Measurements from ENCODE around the gene SLC25A15.

The SLC25A15 gene

DNA sequence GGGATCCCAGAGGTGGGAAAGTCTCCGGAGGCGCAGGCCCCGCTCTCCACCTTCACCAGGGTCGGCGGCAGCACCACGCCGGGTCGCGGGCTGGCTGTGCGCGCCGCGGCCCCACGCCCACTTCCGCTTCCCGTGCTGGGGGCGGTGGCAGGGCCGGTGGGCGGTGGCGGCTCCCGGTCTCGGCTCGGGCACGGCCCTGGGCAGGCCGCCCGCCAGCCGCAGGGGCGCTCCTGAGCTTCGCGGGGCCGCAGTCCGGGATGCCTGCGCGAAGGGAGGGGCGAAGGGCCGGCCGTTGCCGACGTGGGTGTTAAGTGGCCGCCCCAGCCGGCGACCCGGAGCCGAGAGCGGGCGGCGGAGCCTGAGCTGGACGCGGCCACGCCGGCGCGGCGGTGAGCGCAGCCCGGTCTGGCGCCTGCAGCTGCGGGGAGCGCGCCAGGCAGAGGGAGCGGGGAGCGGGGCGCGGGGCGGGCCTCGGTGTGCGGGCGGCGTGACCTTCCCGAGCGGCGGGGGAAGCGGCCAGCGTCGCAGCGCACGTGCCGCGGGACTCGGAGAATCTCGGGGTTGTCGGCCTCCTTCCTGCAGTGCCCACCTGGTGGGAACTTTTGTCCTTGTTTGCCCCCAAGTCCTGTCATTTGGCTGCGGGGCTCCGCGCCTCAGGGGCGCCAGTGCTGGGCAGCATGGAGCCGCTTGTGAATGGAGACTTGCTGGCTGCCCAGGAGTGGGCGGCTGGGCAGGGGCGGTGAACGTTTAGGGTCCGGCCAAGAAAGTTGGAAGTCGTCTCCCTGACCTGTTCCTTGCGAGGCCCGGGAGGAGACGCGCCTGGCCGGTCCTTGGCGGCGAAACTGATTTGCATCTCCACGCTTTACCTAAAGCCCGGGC lies at the start of gene SLC25A15:
Gene SLC25A15 (plus strand): TSS at position 337 of the 879 bp plus-strand sequence. CDS start 3,616 bp downstream, outside the sequence.
- peak; percentile 64 for DNase-seq (ENCODE audit: low read depth)

DNA sequence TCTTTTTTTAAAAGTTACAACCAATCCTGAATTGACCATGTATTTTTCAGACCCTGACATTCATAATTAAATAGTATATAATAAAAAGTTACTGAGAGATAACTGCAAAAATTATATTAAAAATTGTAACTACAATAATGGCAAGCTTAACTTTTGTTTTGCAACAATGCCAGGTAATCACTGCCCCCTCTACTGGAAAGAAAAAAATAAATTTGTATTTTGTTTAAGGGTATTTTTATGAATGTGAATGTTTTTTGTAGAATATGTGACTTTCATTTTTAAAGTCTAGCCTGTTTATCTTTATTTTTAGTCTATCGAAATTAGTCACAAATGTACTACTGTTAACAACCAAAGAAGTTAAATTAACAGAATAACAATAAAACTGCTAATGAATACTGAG lies 40.1 kb upstream of the SLC25A15 start:
- no peak for DNase-seq (ENCODE audit: low read depth)

GRCh38 chr13:40755082-40755700 lies 34.2 kb upstream of the SLC25A15 start:
- DNase-seq (ENCODE audit: low read depth) = no peak

DNA sequence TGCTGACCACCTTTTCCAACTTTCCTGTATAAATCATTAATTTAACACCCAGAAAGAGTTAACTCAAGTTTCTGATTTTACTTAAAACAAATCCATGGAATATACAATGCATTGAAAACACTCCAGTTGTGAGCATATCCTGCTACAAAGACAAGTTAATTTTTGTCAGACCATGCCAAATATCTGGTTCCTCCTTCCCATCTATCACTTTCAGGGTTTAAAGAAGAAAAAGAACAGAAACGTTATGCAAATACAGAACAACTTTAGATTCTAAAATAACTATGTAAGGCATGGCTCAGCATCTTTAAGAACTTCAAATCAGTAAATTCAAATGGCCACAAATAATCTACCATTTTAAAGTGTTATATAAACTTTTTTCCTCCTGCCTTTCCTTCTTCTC lies 33.4 kb upstream of the SLC25A15 start:
- DNase-seq (ENCODE audit: low read depth) = no peak

GRCh38 chr13:40758811-40759210 lies 30.6 kb upstream of the SLC25A15 start:
- no peak for DNase-seq (ENCODE audit: low read depth)

- no peak for DNase-seq (ENCODE audit: low read depth)
Observed at GRCh38 chr13:40762849-40763248, 26.6 kb upstream of the SLC25A15 start.

DNA sequence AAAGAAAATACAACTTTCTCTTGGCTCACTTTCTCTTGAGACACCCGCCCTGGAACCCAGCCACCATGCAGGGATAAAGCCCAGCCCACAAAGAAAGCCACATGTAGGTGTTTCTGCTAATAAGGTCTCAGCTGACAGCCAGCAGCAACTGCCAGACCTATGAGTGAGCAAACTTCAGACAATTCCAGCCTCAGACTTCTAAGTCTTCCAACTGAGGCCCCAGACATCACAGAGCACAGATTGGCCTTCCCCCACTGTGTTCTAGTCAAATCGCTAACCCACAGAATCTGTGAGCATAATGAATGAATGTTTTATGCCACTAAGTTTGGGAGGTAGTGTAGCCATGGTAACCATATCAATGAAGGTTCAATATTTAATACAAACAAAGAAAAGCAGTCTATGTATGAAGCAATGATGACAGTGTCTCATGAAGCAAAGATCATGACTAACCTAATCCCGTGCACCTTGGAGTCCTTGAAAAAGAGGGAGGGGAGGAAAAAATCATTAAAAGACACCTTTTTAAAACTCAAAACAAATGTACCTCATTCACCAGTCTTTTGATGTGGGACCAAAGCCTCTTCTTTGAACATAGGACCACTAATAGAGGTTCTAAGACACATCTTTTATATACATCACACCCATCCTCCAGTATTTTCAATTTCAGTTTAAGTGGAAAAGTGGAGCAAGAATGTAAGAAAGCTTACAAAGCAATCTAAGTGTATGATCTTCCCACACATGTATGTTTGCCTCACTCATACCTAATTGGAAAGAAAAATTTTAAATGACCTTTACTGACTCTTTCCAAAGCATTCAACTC lies 24.6 kb upstream of the SLC25A15 start:
- DNase-seq (ENCODE audit: low read depth) = no peak

DNA sequence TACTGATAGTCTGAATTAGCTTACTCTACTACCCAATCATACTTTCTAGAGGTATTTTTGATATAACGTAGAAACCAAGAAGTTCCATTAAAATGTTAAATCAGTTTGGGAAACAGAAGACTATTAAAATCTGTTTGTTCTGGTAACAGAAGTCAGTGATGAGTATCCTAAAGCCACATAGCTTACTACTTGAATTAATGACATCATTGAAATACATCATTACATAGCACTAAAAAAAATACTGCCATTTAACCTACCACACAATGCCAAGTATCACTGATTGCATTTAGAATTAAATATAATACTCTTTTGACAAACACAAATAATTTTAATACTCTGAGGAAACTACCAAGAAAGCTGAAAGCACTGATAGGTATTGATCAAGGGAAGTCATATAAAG lies 23.8 kb upstream of the SLC25A15 start:
- DNase-seq (ENCODE audit: low read depth) = no peak

GRCh38 chr13:40769970-40770369 lies 19.4 kb upstream of the SLC25A15 start:
- no peak for DNase-seq (ENCODE audit: low read depth)

DNA sequence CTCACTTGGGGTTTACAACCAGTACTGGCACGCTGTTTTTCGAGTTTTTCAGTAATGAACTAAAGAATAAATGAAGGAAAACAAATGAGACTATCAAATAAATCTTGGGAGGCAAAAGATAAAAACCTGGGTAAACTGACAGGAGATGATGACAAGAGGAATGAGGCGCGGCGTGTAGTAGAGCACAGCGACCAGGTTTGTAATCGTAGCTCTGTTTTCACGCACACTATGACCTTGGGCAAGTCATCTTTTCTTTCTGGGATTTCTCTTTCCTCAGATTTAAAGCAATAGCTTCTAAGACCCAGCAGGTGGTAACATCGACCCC lies 18.8 kb upstream of the SLC25A15 start:
- no peak for DNase-seq (ENCODE audit: low read depth)

- DNase-seq (ENCODE audit: low read depth) = peak; percentile 89
Observed at GRCh38 chr13:40770934-40771618, 18.3 kb upstream of the SLC25A15 start, which contains the start of gene MRPS31. TSS of gene MRPS31 (minus strand) at chr13:40771190. CDS start at chr13:40771136, 54 bp downstream.

- no peak for DNase-seq (ENCODE audit: low read depth)
Observed at GRCh38 chr13:40772765-40773473, 16.5 kb upstream of the SLC25A15 start.

DNA sequence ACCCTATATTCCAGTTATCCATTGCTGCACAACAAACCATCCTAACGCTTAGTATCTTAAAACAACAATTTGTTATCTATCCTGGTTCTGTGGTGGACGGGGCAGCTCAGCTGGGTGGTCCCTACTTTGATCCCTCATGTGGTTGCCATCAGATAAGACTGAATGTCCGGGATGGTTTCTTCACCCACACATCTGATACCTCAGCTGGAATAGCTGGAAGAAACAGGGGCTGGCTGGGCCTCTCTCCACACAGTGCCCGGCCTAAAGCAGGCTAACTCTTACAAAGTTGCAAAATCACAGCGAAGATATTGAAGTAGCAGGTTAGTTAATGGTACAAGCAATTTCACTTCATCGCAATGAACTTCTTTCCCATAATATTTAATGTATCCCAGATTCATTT lies 14.7 kb upstream of the SLC25A15 start:
- DNase-seq (ENCODE audit: low read depth) = no peak

DNA sequence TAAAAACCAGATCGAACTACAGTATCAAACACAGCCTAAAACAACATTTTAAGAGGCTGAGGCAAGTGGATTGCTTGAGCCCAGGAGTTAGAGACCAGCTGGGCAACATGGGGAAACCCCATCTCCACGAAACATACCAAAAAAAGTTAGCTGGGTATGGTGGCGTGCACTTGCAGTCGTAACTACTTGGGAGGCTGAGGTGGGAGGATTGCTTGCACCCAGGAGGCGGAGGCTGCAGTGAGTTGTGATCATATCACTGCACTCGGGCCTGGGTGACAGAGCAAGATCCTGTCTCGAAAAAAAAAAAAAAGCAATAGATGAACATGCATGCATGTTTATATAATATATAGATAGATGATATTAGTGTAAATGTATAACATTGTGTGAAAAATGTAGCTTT lies 13.2 kb upstream of the SLC25A15 start:
- DNase-seq (ENCODE audit: low read depth) = no peak

DNA sequence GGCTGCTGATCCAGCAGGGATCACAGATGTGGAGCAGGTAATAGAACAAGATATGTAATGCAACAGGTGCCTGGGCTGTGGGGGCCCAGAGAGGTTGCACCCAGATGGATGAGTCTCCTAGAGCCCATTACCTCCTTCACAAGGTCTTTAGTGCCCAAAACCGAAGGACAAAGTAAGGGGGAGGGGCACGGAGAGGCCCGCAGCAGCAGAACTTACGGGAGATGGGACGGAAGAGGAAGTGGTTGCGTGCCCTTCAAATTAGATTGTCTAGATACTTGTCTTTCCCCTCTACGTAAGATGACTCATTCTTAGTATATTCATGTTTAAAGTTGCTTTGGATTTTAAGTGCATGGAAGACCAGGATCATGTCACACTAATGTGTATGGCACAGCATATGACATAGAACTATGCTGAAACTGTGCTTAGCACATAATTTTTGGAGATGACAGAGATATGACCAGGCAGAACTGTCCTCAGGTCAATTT lies 12.7 kb upstream of the SLC25A15 start:
- DNase-seq (ENCODE audit: low read depth) = no peak

DNA sequence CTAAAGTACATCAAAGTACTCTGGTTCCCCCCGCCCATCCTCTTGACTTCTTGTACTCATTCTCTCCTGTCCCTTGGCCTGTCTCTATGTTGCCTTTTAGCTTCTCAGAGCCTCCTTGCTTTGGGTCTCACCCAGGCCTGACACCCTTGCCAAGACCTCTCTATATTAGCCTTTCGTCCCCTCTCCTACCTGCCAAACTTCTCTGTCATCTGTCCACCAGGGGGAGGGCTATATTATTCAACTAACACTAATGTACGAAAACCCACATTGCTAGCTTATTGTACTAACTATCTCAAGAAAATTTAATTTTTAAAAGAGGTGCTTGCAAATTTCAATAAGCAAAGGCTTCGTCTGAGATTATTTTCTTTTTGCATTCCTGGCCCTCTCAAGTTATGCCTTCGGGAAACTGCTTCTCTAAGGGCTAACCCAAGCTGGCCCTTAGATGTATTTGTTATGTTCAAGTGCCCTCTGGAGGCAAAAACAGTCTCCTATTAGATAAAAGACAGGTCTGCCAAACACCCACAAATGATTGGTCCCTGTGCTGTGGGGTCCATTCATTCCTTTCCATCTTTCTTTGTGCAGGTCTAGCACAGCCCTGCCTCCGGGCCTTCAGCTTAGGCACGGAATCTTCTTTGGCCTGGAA lies 12.1 kb upstream of the SLC25A15 start:
- DNase-seq (ENCODE audit: low read depth) = no peak

GRCh38 chr13:40777809-40778175 lies 11.6 kb upstream of the SLC25A15 start:
- no peak for DNase-seq (ENCODE audit: low read depth)

DNA sequence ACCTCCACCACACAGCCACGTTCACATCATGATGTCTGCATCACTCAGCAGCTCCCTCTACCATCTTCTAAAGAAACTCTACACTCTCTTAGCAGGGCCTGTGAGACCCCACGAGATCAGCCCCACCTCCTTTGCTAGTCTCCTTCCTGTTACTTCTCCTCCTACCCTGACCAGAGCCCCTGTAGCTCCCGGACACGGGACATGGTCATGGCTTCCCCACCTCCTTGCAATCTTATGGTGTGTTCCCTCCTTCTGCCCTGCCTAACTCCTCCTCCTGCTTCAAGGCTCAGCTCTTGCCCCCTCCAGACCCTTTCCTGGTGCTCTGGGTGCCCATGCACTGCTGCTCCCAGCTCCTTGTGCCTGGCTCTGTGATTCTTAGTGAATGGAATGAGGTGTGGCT lies 10.4 kb upstream of the SLC25A15 start:
- DNase-seq (ENCODE audit: low read depth) = no peak

DNA sequence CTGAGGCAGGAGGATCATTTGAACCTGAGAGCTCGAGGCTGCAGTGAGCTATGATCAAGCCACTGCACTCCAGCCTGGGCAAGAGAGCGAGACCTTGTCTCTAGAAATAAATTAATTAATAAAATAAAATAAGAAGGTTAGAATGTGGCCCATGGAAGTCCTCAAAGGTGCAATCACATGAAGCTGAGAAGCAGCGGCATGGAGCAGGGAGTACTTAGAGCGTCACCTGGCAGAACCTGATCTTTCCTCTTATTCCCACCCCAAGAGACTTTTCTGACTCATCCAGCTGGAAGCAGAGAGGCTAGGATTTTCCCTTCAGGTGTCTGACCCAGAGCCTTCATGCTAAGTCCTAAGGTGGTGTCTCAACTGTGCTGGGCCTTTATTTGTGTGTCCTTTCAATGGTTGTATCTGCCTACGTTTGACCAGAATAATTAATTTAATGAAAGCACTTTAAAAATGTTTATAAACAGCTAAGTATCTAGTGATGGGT lies 9.6 kb upstream of the SLC25A15 start:
- no peak for DNase-seq (ENCODE audit: low read depth)

- no peak for DNase-seq (ENCODE audit: low read depth)
Observed at GRCh38 chr13:40780822-40781401, 8.5 kb upstream of the SLC25A15 start.
